ENCODE data around the gene DOCK2. TPM values are rescaled to one million over a fixed set of nuclear protein-coding genes. Genes with fewer than 3 reads are reported as not detected.

Gene DOCK2
- total RNA-seq, 1 experiment from 2014 or later: 1.4 TPM

DNA sequence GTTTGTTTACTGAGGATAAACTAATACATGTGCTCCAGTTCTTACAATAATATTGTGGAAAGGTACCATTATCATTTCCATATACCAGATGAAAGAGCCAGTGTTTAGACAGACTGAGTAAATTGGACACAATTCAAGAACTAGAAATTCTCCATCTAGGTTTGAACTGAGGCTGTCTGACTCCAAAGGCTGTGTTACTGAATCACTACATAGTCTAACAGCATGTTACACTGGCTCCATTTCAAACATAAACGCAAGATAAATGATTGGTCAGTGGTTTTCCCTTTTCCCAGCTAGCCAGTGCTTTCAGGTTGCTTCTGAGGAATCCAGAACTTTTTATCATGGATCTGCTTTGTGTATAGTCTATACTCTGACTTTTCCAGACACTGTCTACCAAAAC lies 45.4 kb upstream of the DOCK2 start:
- TF ChIP-seq, protein P1, sequence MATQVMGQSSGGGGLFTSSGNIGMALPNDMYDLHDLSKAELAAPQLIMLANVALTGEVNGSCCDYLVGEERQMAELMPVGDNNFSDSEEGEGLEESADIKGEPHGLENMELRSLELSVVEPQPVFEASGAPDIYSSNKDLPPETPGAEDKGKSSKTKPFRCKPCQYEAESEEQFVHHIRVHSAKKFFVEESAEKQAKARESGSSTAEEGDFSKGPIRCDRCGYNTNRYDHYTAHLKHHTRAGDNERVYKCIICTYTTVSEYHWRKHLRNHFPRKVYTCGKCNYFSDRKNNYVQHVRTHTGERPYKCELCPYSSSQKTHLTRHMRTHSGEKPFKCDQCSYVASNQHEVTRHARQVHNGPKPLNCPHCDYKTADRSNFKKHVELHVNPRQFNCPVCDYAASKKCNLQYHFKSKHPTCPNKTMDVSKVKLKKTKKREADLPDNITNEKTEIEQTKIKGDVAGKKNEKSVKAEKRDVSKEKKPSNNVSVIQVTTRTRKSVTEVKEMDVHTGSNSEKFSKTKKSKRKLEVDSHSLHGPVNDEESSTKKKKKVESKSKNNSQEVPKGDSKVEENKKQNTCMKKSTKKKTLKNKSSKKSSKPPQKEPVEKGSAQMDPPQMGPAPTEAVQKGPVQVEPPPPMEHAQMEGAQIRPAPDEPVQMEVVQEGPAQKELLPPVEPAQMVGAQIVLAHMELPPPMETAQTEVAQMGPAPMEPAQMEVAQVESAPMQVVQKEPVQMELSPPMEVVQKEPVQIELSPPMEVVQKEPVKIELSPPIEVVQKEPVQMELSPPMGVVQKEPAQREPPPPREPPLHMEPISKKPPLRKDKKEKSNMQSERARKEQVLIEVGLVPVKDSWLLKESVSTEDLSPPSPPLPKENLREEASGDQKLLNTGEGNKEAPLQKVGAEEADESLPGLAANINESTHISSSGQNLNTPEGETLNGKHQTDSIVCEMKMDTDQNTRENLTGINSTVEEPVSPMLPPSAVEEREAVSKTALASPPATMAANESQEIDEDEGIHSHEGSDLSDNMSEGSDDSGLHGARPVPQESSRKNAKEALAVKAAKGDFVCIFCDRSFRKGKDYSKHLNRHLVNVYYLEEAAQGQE (IDR thresholded peaks at IDR 0.05; ENCODE audit: insufficient read depth in 1 of 2, low read depth in 2 of 2, low read length in 1 of 2): no peak
- TF ChIP-seq POLR2AphosphoS5 (IDR thresholded peaks at IDR 0.05; ENCODE audit: low read depth, low read length) (no peak), TCF7L2 (IDR thresholded peaks at IDR 0.05; ENCODE audit: low read depth, low read length) (no peak)
- in situ Hi-C loops (cut with HindIII; ENCODE audit: low pct_unique_long_range_greater_than_20kb, low sequenced_read_pairs) (no loop called here), intact Hi-C loops (cut with micrococcal nuclease; ENCODE audit: unreplicated experiment) (no loop called here)
- no TSS peak for BruUV-seq (replicated peaks)
- H3K36me3 ChIP-seq (ENCODE audit: control insufficient read depth, insufficient read depth, low read length): peaks cover 70% of the 10 kb centered on the region
- no peaks in the 10 kb centered on the region for H3K27me3 ChIP-seq (ENCODE audit: control insufficient read depth, insufficient read depth, low read length)
- DNase-seq (ENCODE audit: low read depth, low spot score): no peak
- H3K27ac ChIP-seq (ENCODE audit: low read length): no peak overlapping the region
- CTCF ChIA-PET: no interaction called here
- no peak overlapping the region for H3K4me3 ChIP-seq (ENCODE audit: low read depth in 2 of 2, low read length in 2 of 2)
- peaks cover 12% of the 10 kb centered on the region for H3K4me1 ChIP-seq (ENCODE audit: control insufficient read depth, insufficient read depth, low read length)
- POLR2A ChIA-PET: no interaction called here
- no peaks in the 10 kb centered on the region for H3K9me3 ChIP-seq (ENCODE audit: control insufficient read depth, insufficient read depth, low read depth, low read length)
- ATAC-seq: peak; percentile 12; the same call in 1 of the 2 replicates

DNA sequence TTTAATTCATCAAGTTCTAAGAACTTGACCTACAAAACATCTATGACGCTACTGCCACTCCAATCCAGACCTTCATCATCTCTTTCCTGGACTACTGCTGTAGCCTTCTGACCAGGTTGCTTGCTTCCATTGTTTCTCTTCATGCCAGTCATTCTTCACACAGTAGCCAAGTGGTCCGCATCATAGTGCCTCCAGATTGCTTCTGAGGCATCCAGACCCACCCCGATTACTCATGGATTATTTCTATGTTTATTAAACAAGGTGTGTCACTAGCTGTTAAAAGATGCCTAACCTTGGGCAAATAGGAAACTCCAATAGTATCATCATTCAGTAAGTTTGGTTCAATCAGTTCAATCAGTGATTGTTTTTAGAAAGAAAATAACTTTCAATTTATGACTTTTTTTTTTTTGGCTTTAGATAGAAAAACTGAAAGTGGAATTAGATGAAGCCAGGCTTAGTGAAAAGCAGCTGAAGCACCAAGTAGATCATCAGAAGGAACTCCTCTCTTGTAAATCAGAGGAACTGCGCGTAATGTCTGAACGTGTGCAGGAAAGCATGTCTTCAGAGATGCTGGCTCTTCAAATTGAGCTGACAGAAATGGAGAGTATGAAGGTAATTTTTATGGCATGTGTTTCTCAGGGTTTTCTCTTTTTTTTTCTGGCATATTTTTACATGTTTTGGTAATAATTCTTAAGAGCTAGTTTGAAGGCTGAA lies 44.0 kb upstream of the DOCK2 start:
- BruUV-seq (replicated peaks): no TSS peak
- intact Hi-C loops (cut with micrococcal nuclease; ENCODE audit: unreplicated experiment): no loop called here
- CTCF ChIA-PET: no interaction called here
- Histone ChIP-seq H3K27ac (ENCODE audit: low read length) (no peak overlapping the region), H3K4me3 (ENCODE audit: low read depth in 2 of 2, low read length in 2 of 2) (no peak overlapping the region), H3K36me3 (ENCODE audit: control insufficient read depth, insufficient read depth, low read length) (peaks cover 83% of the 10 kb centered on the region), H3K9me3 (ENCODE audit: control insufficient read depth, insufficient read depth, low read depth, low read length) (no peaks in the 10 kb centered on the region), H3K27me3 (ENCODE audit: control insufficient read depth, insufficient read depth, low read length) (no peaks in the 10 kb centered on the region), H3K4me1 (ENCODE audit: control insufficient read depth, insufficient read depth, low read length) (peaks cover 2% of the 10 kb centered on the region; the same call in 1 of the 2 replicates)
- ATAC-seq: no peak
- DNase-seq (ENCODE audit: low read depth, low spot score): no peak
- TF ChIP-seq TCF7L2 (IDR thresholded peaks at IDR 0.05; ENCODE audit: low read depth, low read length) (no peak), SIN3A (IDR thresholded peaks at IDR 0.05; ENCODE audit: borderline replicate concordance, insufficient read depth, low read depth, low read length) (no peak), POLR2AphosphoS5 (IDR thresholded peaks at IDR 0.05; ENCODE audit: low read depth, low read length) (no peak)
- TF ChIP-seq, protein P1 (IDR thresholded peaks at IDR 0.05; ENCODE audit: insufficient read depth in 1 of 2, low read depth in 2 of 2, low read length in 1 of 2): no peak
- TF ChIP-seq, protein P2, sequence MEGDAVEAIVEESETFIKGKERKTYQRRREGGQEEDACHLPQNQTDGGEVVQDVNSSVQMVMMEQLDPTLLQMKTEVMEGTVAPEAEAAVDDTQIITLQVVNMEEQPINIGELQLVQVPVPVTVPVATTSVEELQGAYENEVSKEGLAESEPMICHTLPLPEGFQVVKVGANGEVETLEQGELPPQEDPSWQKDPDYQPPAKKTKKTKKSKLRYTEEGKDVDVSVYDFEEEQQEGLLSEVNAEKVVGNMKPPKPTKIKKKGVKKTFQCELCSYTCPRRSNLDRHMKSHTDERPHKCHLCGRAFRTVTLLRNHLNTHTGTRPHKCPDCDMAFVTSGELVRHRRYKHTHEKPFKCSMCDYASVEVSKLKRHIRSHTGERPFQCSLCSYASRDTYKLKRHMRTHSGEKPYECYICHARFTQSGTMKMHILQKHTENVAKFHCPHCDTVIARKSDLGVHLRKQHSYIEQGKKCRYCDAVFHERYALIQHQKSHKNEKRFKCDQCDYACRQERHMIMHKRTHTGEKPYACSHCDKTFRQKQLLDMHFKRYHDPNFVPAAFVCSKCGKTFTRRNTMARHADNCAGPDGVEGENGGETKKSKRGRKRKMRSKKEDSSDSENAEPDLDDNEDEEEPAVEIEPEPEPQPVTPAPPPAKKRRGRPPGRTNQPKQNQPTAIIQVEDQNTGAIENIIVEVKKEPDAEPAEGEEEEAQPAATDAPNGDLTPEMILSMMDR (IDR thresholded peaks at IDR 0.05): no peak
- in situ Hi-C loops (cut with HindIII; ENCODE audit: low pct_unique_long_range_greater_than_20kb, low sequenced_read_pairs): no loop called here
- POLR2A ChIA-PET: no interaction called here
